ENCODE data around the gene SREK1IP1. TPM values are rescaled to one million over a fixed set of nuclear protein-coding genes. Genes with fewer than 3 reads are reported as not detected.
A peak's percentile ranks its signal among the peaks of the same experiment; 100 is the strongest.

The SREK1IP1 gene
- 10 to 100 TPM; 20.5 to 22.9 TPM for total RNA-seq

DNA sequence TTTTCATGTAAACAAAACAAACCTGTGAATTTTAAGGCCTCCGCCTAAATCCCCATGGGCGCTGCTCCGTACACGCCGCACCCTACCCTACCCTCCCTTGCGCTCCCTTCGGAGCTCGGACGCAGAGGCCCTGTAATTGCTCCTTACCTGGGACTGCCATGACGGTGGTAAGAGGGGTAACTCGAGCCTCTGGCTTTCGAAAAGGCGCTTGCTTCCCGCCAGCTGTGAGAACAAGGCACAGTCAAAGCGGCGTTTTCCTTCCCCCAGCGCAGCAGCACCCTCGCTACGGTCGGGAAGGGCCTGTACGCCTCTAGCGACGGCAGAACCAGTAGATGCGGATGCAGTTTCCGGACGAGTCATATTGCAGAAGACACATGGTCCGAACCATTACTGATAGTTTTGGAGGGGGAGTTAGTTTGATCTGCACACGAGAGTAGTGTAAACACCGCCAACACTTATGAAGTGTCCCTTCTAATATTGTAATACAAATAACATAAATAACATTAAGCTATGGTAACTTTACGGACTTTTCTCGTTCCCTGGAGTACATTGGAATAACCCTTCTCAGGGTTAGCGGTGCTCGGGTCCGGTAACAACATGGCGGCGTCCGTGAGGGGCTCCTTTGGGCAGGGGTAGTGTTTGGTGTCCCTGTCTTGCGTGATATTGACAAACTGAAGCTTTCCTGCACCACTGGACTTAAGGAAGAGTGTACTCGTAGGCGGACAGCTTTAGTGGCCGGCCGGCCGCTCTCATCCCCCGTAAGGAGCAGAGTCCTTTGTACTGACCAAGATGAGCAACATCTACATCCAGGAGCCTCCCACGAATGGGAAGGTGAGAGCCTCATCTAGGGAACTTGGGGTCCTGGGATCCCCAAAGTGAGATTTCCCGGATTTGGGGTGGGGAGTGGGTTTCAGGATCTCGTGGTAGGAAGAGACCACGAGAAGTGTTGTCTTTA lies at the start of gene SREK1IP1, which contains the start of gene CWC27:
Gene SREK1IP1 (minus strand): TSS at position 334 of the 955 bp plus-strand sequence. CDS start 174 bp downstream, at position 160.
Gene CWC27 (plus strand): TSS at position 573 of the 955 bp plus-strand sequence. CDS start 217 bp downstream, at position 790.
- intact Hi-C loops (cut with micrococcal nuclease): loop anchor here (10.0 kb wide), 1 partner anchor 1376 kb away; the partner anchor contains the start of gene SREK1
- no peak for TF ChIP-seq CTCF (IDR thresholded peaks at IDR 0.05)
- H3K4me1 Mint-ChIP-seq (ENCODE audit: low read depth): peaks cover 48% of the 10 kb centered on the region
- peak within 1 kb of the TSS; percentile 100 for H3K4me3 Mint-ChIP-seq
- no peaks in the 10 kb centered on the region for H3K27me3 Mint-ChIP-seq
- ChIA-PET CTCF (interaction anchor here (0.9 to 4.3 kb wide), 4 partner anchors 15 to 137 kb away, joined by 3 to 27 read pairs (median 4); no protein-coding TSS in a partner anchor), POLR2A (interaction anchor here (0.6 to 1.9 kb wide), 9 partner anchors 9 to 794 kb away, joined by 3 to 7 read pairs (median 4); partner anchors contain the start of genes CENPK and PPWD1)
- H3K36me3 Mint-ChIP-seq (ENCODE audit: low read depth): peaks cover 22% of the 10 kb centered on the region
- peak within 1 kb of the TSS; percentile 99 for H3K27ac Mint-ChIP-seq
- peak; percentile 85 for DNase-seq
- ATAC-seq: peak; percentile 98
- H3K9me3 Mint-ChIP-seq: no peaks in the 10 kb centered on the region

GRCh38 chr5:64818245-64818644 lies 49.8 kb upstream of the SREK1IP1 start:
- H3K9me3 Mint-ChIP-seq: no peaks in the 10 kb centered on the region
- H3K27ac Mint-ChIP-seq: no peak overlapping the region
- intact Hi-C loops (cut with micrococcal nuclease): no loop called here
- ChIA-PET POLR2A (no interaction called here), CTCF (interaction anchor here (1.0 kb wide), 1 partner anchor 260 kb away, joined by 3 read pairs; no protein-coding TSS in a partner anchor)
- DNase-seq (no peak), ATAC-seq (no peak)
- H3K36me3 Mint-ChIP-seq (ENCODE audit: low read depth): peaks cover 8% of the 10 kb centered on the region
- no peak for TF ChIP-seq CTCF (IDR thresholded peaks at IDR 0.05)
- H3K27me3 Mint-ChIP-seq: no peaks in the 10 kb centered on the region
- H3K4me1 Mint-ChIP-seq (ENCODE audit: low read depth): peaks cover 14% of the 10 kb centered on the region
- H3K4me3 Mint-ChIP-seq: no peak overlapping the region

DNA sequence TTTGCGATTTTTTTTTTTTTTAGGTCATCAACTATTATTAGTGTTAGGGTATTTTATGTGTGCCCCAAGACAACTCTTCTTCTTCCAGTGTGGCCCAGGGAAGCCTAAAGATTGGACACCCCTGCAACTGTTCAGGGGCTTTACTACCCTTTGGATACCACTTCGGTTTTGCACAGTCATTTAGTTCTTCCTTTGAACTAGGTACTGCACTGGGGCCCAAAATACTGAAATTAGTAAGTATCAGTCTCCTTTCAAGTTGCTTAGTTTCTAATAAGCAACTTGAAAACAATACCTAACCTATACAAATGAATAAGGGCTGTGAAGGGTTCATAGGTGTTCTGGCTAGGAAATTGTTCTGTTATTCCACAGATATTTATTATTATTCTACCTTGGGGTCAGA lies 45.6 kb upstream of the SREK1IP1 start:
- DNase-seq (no peak), ATAC-seq (peak; percentile 75)
- H3K4me1 Mint-ChIP-seq (ENCODE audit: low read depth): peaks cover 5% of the 10 kb centered on the region
- TF ChIP-seq CTCF (IDR thresholded peaks at IDR 0.05): no peak
- H3K27me3 Mint-ChIP-seq: no peaks in the 10 kb centered on the region
- peaks cover 5% of the 10 kb centered on the region for H3K36me3 Mint-ChIP-seq (ENCODE audit: low read depth)
- no peak overlapping the region for H3K27ac Mint-ChIP-seq
- intact Hi-C loops (cut with micrococcal nuclease): no loop called here
- POLR2A ChIA-PET: no interaction called here
- CTCF ChIA-PET: no interaction called here
- H3K9me3 Mint-ChIP-seq: no peaks in the 10 kb centered on the region
- no peak overlapping the region for H3K4me3 Mint-ChIP-seq

GRCh38 chr5:64811050-64811640 lies 42.7 kb upstream of the SREK1IP1 start:
- Mint-ChIP-seq H3K9me3 (no peaks in the 10 kb centered on the region), H3K27me3 (no peaks in the 10 kb centered on the region), H3K36me3 (ENCODE audit: low read depth) (peaks cover 13% of the 10 kb centered on the region), H3K4me3 (no peak overlapping the region), H3K4me1 (ENCODE audit: low read depth) (peaks cover 5% of the 10 kb centered on the region), H3K27ac (no peak overlapping the region)
- ATAC-seq (peak; percentile 37), DNase-seq (peak; percentile 18)
- CTCF ChIA-PET: interaction anchor here (0.7 to 4.1 kb wide), 11 partner anchors 9 to 671 kb away, joined by 3 to 45 read pairs (median 3); partner anchors contain the start of gene ADAMTS6
- TF ChIP-seq CTCF (IDR thresholded peaks at IDR 0.05): peak; percentile 69
- POLR2A ChIA-PET: no interaction called here
- intact Hi-C loops (cut with micrococcal nuclease): loop anchor here (1.0 kb wide), 1 partner anchor 672 kb away; no protein-coding TSS in a partner anchor

Measured in activated CD8-positive, alpha-beta T cell treated with anti-CD3 and anti-CD28 coated beads for 36 hours (primary cell).